Fibroblast of lung (primary cell): Measurements from ENCODE around the gene INHBB. TPM values are rescaled to one million over a fixed set of nuclear protein-coding genes. Genes with fewer than 3 reads are reported as not detected.

Experiments used
- DNase-seq, 2 donors: peaks; one replicate each; pipeline versions ENCODE4 v3.0.0 to v3.0.0-alpha.2; 2010; ENCODE audit warnings: low read depth in 2 of 2
- H2AFZ ChIP-seq: 2 replicates; pipeline ENCODE4 v1.5.1; 2012; ENCODE audit warnings: low read length, control low read depth, inconsistent platforms
- H3K27ac ChIP-seq: 2 replicates; pipeline ENCODE4 v1.5.1; 2011; ENCODE audit warnings: low read length, control low read depth; ENCODE audit not compliant: insufficient read depth
- H3K27me3 ChIP-seq: 2 replicates; pipeline ENCODE4 v1.5.1; 2011; ENCODE audit warnings: mild to moderate bottlenecking, low read length; ENCODE audit not compliant: control insufficient read depth, insufficient read depth
- H3K36me3 ChIP-seq: 2 replicates; pipeline ENCODE4 v1.5.1; 2011; ENCODE audit warnings: low read length; ENCODE audit not compliant: control insufficient read depth, insufficient read depth
- H3K4me1 ChIP-seq: 2 replicates; pipeline ENCODE4 v1.5.1; 2011; ENCODE audit warnings: low read length; ENCODE audit not compliant: control insufficient read depth, insufficient read depth; ENCODE audit errors: extremely low read depth
- H3K4me2 ChIP-seq: 2 replicates; pipeline ENCODE4 v1.5.1; 2011; ENCODE audit warnings: low read length, control low read depth; ENCODE audit not compliant: insufficient read depth; ENCODE audit errors: extremely low read depth
- H3K4me3 ChIP-seq, 4 experiments: fragments of 200-600 bp in 1 of 4; sonication (generic) in 1 of 4; replicated peaks in 1 of 4; 2 replicates each; pipeline ENCODE4 v1.5.1; 2011 to 2016; ENCODE audit warnings: low read length in 4 of 4, low read depth in 3 of 4, mild to moderate bottlenecking in 3 of 4, control low read depth in 2 of 4, inconsistent platforms in 1 of 4, mixed read lengths in 1 of 4; ENCODE audit not compliant: insufficient read depth in 1 of 4; ENCODE audit errors: control extremely low read depth in 1 of 4
- H3K79me2 ChIP-seq: 2 replicates; pipeline ENCODE4 v1.5.1; 2012; ENCODE audit warnings: mild to moderate bottlenecking, low read length, inconsistent platforms; ENCODE audit not compliant: control insufficient read depth, insufficient read depth
- H3K9ac ChIP-seq: 2 replicates; pipeline ENCODE4 v1.5.1; 2011; ENCODE audit warnings: mild to moderate bottlenecking, low read length, control low read depth; ENCODE audit not compliant: insufficient read depth
- H3K9me3 ChIP-seq: 2 replicates; pipeline ENCODE4 v1.5.1; 2012; ENCODE audit warnings: low read depth, low read length; ENCODE audit not compliant: control insufficient read depth, insufficient read depth
- H4K20me1 ChIP-seq: 2 replicates; pipeline ENCODE4 v1.5.1; 2011; ENCODE audit warnings: low read length; ENCODE audit not compliant: control insufficient read depth, insufficient read depth; ENCODE audit errors: extremely low read depth
- CTCF ChIP-seq, 2 donors: IDR thresholded peaks in 1 of 2; conservative IDR thresholded peaks in 1 of 2; 1 replicate in 1 of 2; 2 replicates in 1 of 2; pipeline ENCODE4 v1.5.1; 2011 to 2012; ENCODE audit warnings: low read length in 2 of 2, control low read depth in 1 of 2, inconsistent platforms in 1 of 2, low read depth in 1 of 2, mild to moderate bottlenecking in 1 of 2
- EZH2 ChIP-seq: IDR thresholded peaks from 2 replicates; pipeline ENCODE4 v1.5.1; 2012; ENCODE audit warnings: low read length, control low read depth, mild to moderate bottlenecking; ENCODE audit errors: missing control alignments
- polyA plus RNA-seq, 2 donors: library from polyadenylated mRNA; depleted of rRNA in 1 of 2; stranded (reverse) in 1 of 2; unstranded in 1 of 2; fragments of >200 nt; gene quantifications; 2 replicates each; pipeline ENCODE4 v1.2.1, GENCODE V29; 2011 to 2012; ENCODE audit warnings: missing spikeins in 1 of 2
- total RNA-seq: library from RNA; depleted of rRNA; stranded (reverse); fragments of >200 nt; gene quantifications from 2 replicates; pipeline ENCODE4 v1.2.1, GENCODE V29; 2014

Gene INHBB
- total and polyA plus RNA-seq, 2 donors (not counting 1 experiment from before 2014, with no cell fraction given): 0.01 TPM; not detected in 1

GRCh38 chr2:120314690-120315366, 31.1 kb upstream of the INHBB start:
- Histone ChIP-seq H3K4me2 (no peak overlapping the region), H4K20me1 (no peaks in the 10 kb centered on the region), H3K9me3 (no peaks in the 10 kb centered on the region), H3K4me3 (no peak overlapping the region), H3K9ac (no peak overlapping the region), H2AFZ (no peak overlapping the region), H3K36me3 (no peaks in the 10 kb centered on the region), H3K79me2 (no peaks in the 10 kb centered on the region), H3K4me1 (no peaks in the 10 kb centered on the region), H3K27ac (no peak overlapping the region), H3K27me3 (peaks cover 15% of the 10 kb centered on the region)
- TF ChIP-seq EZH2: no peak
- TF ChIP-seq CTCF (conservative IDR thresholded peaks at IDR 0.05 in 1 of 2, IDR thresholded peaks at IDR 0.05 in 1 of 2; ENCODE audit: low read depth in 1 of 2, low read length in 2 of 2): no peak
- DNase-seq: no peak

GRCh38 chr2:120315367-120316033, 30.4 kb upstream of the INHBB start:
- TF ChIP-seq EZH2 (no peak), CTCF (conservative IDR thresholded peaks at IDR 0.05 in 1 of 2, IDR thresholded peaks at IDR 0.05 in 1 of 2; ENCODE audit: low read depth in 1 of 2, low read length in 2 of 2) (no peak)

GRCh38 chr2:120316071-120316470, 29.9 kb upstream of the INHBB start:
- TF ChIP-seq EZH2 (no peak), CTCF (conservative IDR thresholded peaks at IDR 0.05 in 1 of 2, IDR thresholded peaks at IDR 0.05 in 1 of 2; ENCODE audit: low read depth in 1 of 2, low read length in 2 of 2) (no peak)
- DNase-seq: no peak
- Histone ChIP-seq H3K4me3 (no peak overlapping the region), H3K27me3 (peaks cover 15% of the 10 kb centered on the region), H3K9me3 (no peaks in the 10 kb centered on the region), H4K20me1 (no peaks in the 10 kb centered on the region), H3K4me1 (no peaks in the 10 kb centered on the region), H3K79me2 (no peaks in the 10 kb centered on the region), H3K27ac (no peak overlapping the region), H3K9ac (no peak overlapping the region), H3K36me3 (no peaks in the 10 kb centered on the region), H3K4me2 (no peak overlapping the region), H2AFZ (no peak overlapping the region)

More at GRCh38 chr2:120315367-120316033, 30.4 kb upstream of the INHBB start:
- DNase-seq: no peak
- Histone ChIP-seq H3K4me2 (no peak overlapping the region), H3K27ac (no peak overlapping the region), H3K79me2 (no peaks in the 10 kb centered on the region), H4K20me1 (no peaks in the 10 kb centered on the region), H3K9ac (no peak overlapping the region), H3K4me3 (no peak overlapping the region), H3K27me3 (peaks cover 15% of the 10 kb centered on the region), H3K4me1 (no peaks in the 10 kb centered on the region), H3K9me3 (no peaks in the 10 kb centered on the region), H3K36me3 (no peaks in the 10 kb centered on the region), H2AFZ (no peak overlapping the region)
